Left lung (tissue), 10 donors: ENCODE data around the gene VSX1. TPM values are rescaled to one million over a fixed set of nuclear protein-coding genes. Genes with fewer than 3 reads are reported as not detected.

ENCODE experiments used
- ATAC-seq: fragments of 200-7000 bp; cut with Tn5 transposase; one replicate; pipeline ENCODE4 v1.9.1; 2020; ENCODE audit warnings: moderate library complexity
- DNase-seq, 4 donors: peaks; one replicate each; pipeline ENCODE4 v3.0.0-alpha.2; 2013 to 2020
- H3K27ac ChIP-seq, 2 donors: fragments of 200-600 bp; sonication (generic) in 1 of 2; one replicate each; pipeline versions ENCODE4 v1.5.0 to v1.8.0; 2020 to 2021
- H3K27me3 ChIP-seq, 2 donors: fragments of 200-600 bp; sonication (generic) in 1 of 2; one replicate each; pipeline versions ENCODE4 v1.5.0 to v1.8.0; 2020 to 2021
- H3K36me3 ChIP-seq, 2 donors: fragments of 200-600 bp; sonication (generic) in 1 of 2; one replicate each; pipeline versions ENCODE4 v1.5.0 to v1.8.0; 2020 to 2021
- H3K4me1 ChIP-seq, 2 donors: fragments of 200-600 bp; one replicate each; pipeline ENCODE4 v1.8.0; 2021
- H3K4me3 ChIP-seq, 2 donors: fragments of 200-600 bp; sonication (generic) in 1 of 2; one replicate each; pipeline versions ENCODE4 v1.5.0 to v1.8.0; 2020 to 2021; ENCODE audit warnings: mild to moderate bottlenecking in 1 of 2
- H3K9me3 ChIP-seq, 2 donors: fragments of 200-600 bp; sonication (generic) in 1 of 2; one replicate each; pipeline versions ENCODE4 v1.5.0 to v1.8.0; 2020 to 2021
- intact Hi-C, 2 donors: fragments of 100-400 bp; cut with DNase I; formaldehyde crosslinking; loops; one replicate each; pipeline versions ENCODE4 v1.11.2 to v1.14.2; 2022
- polyA plus RNA-seq, 6 donors: library from polyadenylated mRNA; unstranded; fragments of 120-200 nt; gene quantifications; one replicate each; pipeline ENCODE4 v1.2.1, GENCODE V29; 2013; ENCODE audit not compliant: insufficient read length in 6 of 6
- total RNA-seq, 2 donors: library from RNA; stranded (reverse); fragmentation: NEBNext Ultra II Directional; extraction: Animal tissue kit (Norgen Biotek cat#: 25700); gene quantifications; one replicate each; pipeline ENCODE4 v1.2.1, GENCODE V29; 2021
- TF ChIP-seq, protein P1 (sequence below), 2 donors: fragments of 200-600 bp; sonication (generic) in 1 of 2; IDR thresholded peaks; one replicate each; pipeline versions ENCODE4 v1.5.0 to v1.8.0; 2021; ENCODE audit warnings: antibody characterized with exemption in 2 of 2
- donor health status: DM: no; HTN: yes; CAD: no.
- donor health status: DM: no; HTN: no; CAD: no.

The VSX1 gene
- total and polyA plus RNA-seq, 8 donors: 0.10 TPM; not detected in 7

DNA sequence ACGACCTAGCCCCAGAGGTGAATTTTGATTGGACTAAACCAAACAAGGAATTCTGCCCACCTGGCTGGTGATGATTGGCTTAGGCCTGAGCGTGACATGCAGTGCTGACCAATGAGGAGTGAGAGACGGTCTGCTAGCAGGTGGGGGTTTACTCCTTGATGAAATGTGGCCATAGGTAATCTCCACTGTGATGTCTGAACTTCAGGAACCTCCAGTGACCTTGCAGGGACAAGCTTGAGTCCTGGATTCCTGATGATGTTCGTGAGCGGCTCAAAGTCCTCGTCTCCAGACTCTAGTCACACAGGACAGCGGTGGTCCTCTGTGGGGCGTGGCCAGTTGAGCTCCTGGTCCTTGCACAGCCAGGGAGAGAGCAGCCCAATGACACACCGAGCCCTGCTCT, 8.4 kb downstream of the VSX1 start:
- H3K4me1 ChIP-seq: peaks cover 0 to 12% of the 10 kb centered on the region in 2 donors
- intact Hi-C loops: loop anchor here in 1 of 2 donors (10.0 kb wide), 1 partner anchor 101 kb away; no protein-coding TSS in a partner anchor
- no peaks in the 10 kb centered on the region for H3K9me3 ChIP-seq
- DNase-seq: no peak
- TF ChIP-seq, protein P1, sequence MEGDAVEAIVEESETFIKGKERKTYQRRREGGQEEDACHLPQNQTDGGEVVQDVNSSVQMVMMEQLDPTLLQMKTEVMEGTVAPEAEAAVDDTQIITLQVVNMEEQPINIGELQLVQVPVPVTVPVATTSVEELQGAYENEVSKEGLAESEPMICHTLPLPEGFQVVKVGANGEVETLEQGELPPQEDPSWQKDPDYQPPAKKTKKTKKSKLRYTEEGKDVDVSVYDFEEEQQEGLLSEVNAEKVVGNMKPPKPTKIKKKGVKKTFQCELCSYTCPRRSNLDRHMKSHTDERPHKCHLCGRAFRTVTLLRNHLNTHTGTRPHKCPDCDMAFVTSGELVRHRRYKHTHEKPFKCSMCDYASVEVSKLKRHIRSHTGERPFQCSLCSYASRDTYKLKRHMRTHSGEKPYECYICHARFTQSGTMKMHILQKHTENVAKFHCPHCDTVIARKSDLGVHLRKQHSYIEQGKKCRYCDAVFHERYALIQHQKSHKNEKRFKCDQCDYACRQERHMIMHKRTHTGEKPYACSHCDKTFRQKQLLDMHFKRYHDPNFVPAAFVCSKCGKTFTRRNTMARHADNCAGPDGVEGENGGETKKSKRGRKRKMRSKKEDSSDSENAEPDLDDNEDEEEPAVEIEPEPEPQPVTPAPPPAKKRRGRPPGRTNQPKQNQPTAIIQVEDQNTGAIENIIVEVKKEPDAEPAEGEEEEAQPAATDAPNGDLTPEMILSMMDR (IDR thresholded peaks at IDR 0.05): no peak
- peaks cover 49 to 80% of the 10 kb centered on the region in 2 donors for H3K27me3 ChIP-seq
- ATAC-seq: no peak
- H3K27ac ChIP-seq: no peak overlapping the region
- H3K4me3 ChIP-seq: no peak overlapping the region
- H3K36me3 ChIP-seq: no peaks in the 10 kb centered on the region

DNA sequence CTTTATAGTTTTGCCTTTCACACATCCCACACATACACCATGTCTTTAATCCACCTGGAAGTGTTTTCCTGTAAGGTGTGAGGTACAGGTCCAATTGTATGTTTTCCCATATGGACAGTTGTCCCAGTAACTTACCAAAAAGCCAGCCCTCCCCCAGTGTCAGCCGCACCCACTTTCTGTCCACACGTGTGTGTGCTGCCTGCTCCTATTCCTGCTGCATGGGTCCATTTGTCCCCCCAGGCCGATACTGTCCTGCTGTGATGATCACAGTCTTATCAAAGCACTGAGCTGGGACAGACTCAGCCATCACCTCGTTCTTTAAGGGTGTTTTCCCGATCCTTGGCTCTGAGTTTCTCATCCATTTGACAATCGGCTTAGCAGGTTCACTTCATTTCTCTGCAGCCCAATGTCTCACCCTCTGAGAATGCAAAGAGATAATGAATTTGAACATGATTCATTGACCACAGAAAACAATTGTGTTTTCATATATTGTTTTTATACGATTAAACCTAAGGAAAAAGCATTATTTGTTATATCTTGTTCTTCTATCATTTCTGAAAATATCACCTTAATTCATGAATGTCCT, 9.6 kb downstream of the VSX1 start:
- intact Hi-C loops: loop anchor here in 1 of 2 donors (10.0 kb wide), 1 partner anchor 102 kb away; no protein-coding TSS in a partner anchor

DNA sequence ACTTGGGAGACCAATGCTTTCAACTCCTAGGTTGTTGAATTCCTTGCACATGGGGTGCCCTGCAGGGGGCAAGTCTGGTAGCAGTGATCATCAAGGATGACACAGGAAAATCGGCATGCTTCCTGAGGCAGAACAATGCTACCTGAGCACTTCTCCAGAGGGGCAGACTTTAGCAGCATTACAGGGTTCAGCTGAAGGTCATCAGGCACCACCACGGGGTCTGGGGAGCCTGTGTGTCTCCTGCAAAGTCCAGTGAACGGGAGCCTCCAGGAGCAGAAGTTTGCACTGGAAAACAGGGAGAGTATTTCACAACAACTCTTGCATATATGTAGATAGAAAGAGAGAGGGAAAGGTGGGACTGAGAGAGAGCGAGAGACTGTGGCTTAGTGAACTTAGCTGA, 10.2 kb downstream of the VSX1 start:
- intact Hi-C loops: loop anchor here in 1 of 2 donors (10.0 kb wide), 1 partner anchor 103 kb away; no protein-coding TSS in a partner anchor
- TF ChIP-seq, protein P1 (IDR thresholded peaks at IDR 0.05): no peak
- peaks cover 31 to 62% of the 10 kb centered on the region in 2 donors for H3K27me3 ChIP-seq
- no peak for ATAC-seq
- peak in 1 of 4 donors; percentile 4 for DNase-seq
- no peaks in the 10 kb centered on the region for H3K36me3 ChIP-seq
- no peak overlapping the region for H3K4me3 ChIP-seq
- no peaks in the 10 kb centered on the region for H3K4me1 ChIP-seq
- H3K27ac ChIP-seq: no peak overlapping the region
- H3K9me3 ChIP-seq: no peaks in the 10 kb centered on the region

More for the DNA sequence above, 9.6 kb downstream of the VSX1 start:
- Histone ChIP-seq H3K4me3 (no peak overlapping the region), H3K27ac (no peak overlapping the region), H3K36me3 (no peaks in the 10 kb centered on the region), H3K27me3 (peaks cover 36 to 68% of the 10 kb centered on the region in 2 donors), H3K4me1 (peaks cover 0 to 5% of the 10 kb centered on the region in 2 donors), H3K9me3 (no peaks in the 10 kb centered on the region)
- DNase-seq: no peak
- ATAC-seq: no peak
- TF ChIP-seq, protein P1 (IDR thresholded peaks at IDR 0.05): no peak

DNA sequence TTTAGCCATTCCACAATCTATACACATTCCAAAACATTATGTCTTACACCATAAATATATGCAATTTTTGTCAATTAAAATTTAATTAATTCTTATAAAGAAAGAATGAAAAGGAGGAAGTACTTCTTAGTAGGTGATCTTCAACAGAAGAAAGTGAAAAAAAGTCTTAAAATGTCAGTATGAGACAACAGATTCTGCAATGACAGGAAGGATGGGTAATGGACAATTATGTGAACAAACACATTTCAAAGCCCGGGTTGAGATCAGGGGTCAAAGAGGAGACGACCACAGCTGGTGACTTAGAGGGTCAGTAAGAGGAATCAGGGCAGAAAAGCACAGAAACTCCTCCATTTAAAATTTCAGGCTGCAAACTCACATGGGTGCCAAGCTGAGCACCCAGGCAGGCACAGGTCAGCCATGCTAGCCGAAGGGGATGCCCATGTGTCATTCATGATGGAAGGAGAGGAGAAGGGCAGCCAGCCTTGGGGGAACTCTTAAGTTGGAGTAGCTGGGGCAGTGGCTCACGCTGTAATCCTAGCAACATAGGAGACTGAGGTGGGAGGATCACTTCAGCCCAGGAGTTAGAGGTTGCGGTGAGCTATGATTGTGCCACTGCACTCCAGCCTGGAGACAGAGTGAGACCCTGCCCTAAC, 11.0 kb downstream of the VSX1 start:
- Histone ChIP-seq H3K36me3 (no peaks in the 10 kb centered on the region), H3K27ac (no peak overlapping the region), H3K4me1 (no peaks in the 10 kb centered on the region), H3K4me3 (no peak overlapping the region), H3K9me3 (no peaks in the 10 kb centered on the region), H3K27me3 (peaks cover 23 to 54% of the 10 kb centered on the region in 2 donors)
- ATAC-seq (no peak), DNase-seq (no peak)
- intact Hi-C loops: loop anchor here in 1 of 2 donors (10.0 kb wide), 1 partner anchor 104 kb away; no protein-coding TSS in a partner anchor
- TF ChIP-seq, protein P1 (IDR thresholded peaks at IDR 0.05): no peak
